ENCODE measurements around the gene LRMDA.

Gene LRMDA

GRCh38 chr10:76302481-76302880 lies 871.1 kb downstream of the LRMDA start:
- DNase-seq = no peak

GRCh38 chr10:76302961-76303630 lies 871.7 kb downstream of the LRMDA start:
- DNase-seq = no peak

- DNase-seq = peak in 1 of 2 experiments; percentile 71
Measured at GRCh38 chr10:76303682-76304316, 872.4 kb downstream of the LRMDA start.

- no peak for DNase-seq
Measured at GRCh38 chr10:76305930-76306615, 874.6 kb downstream of the LRMDA start.

GRCh38 chr10:76306856-76307255 lies 875.4 kb downstream of the LRMDA start:
- DNase-seq = no peak

- no peak for DNase-seq
Measured at GRCh38 chr10:76309070-76309469, 877.6 kb downstream of the LRMDA start.

- DNase-seq = peak; percentile 38 to 65
Measured at GRCh38 chr10:76309741-76310587, 878.5 kb downstream of the LRMDA start.

GRCh38 chr10:76310588-76311080 lies 879.2 kb downstream of the LRMDA start:
- no peak for DNase-seq

- no peak for DNase-seq
Measured at GRCh38 chr10:76311752-76312636, 880.6 kb downstream of the LRMDA start.

- DNase-seq = no peak
Measured at GRCh38 chr10:76315240-76315639, 883.8 kb downstream of the LRMDA start.

- no peak for DNase-seq
Measured at GRCh38 chr10:76316234-76316633, 884.8 kb downstream of the LRMDA start.

- DNase-seq = no peak
Measured at GRCh38 chr10:76317078-76317477, 885.7 kb downstream of the LRMDA start.

GRCh38 chr10:76318211-76318610 lies 886.8 kb downstream of the LRMDA start:
- DNase-seq = peak; percentile 62 to 78

- DNase-seq = peak in 1 of 2 experiments; percentile 48
Measured at GRCh38 chr10:76319661-76320060, 888.2 kb downstream of the LRMDA start.

GRCh38 chr10:76324283-76324682 lies 892.9 kb downstream of the LRMDA start:
- peak; percentile 54 to 85 for DNase-seq

- DNase-seq = no peak
Measured at GRCh38 chr10:76327441-76327840, 896.0 kb downstream of the LRMDA start.

GRCh38 chr10:76328348-76328747 lies 896.9 kb downstream of the LRMDA start:
- no peak for DNase-seq

- no peak for DNase-seq
Measured at GRCh38 chr10:76329891-76330575, 898.6 kb downstream of the LRMDA start.

- DNase-seq = no peak
Measured at GRCh38 chr10:76331742-76332141, 900.3 kb downstream of the LRMDA start.

GRCh38 chr10:76333326-76333725 lies 901.9 kb downstream of the LRMDA start:
- DNase-seq = peak; percentile 46 to 77

GRCh38 chr10:76333796-76334195 lies 902.4 kb downstream of the LRMDA start:
- peak in 1 of 2 experiments; percentile 56 for DNase-seq

All from NCI-H446 (cell line).